Astrocyte (in vitro differentiated cells and primary cell): ENCODE data around the gene HOXD4. TPM values are rescaled to one million over a fixed set of nuclear protein-coding genes. Genes with fewer than 3 reads are reported as not detected.
A peak's percentile ranks its signal among the peaks of the same experiment; 100 is the strongest.

ENCODE experiments used
- DNase-seq: peaks from one replicate; pipeline ENCODE4 v3.0.0-alpha.2; 2010; ENCODE audit warnings: low read depth
- FAIRE-seq: peaks from 2 replicates; lab custom pipeline; 2011; peaks lifted over from hg19 to GRCh38; lab: Jason Lieb, UNC
- H2AFZ ChIP-seq: 2 replicates; pipeline ENCODE4 v1.6.0; 2012; ENCODE audit warnings: low read depth, low read length, inconsistent platforms
- H3K27ac ChIP-seq: 2 replicates; pipeline ENCODE4 v1.5.1; 2011; ENCODE audit warnings: low read depth, low read length, inconsistent platforms
- H3K27me3 ChIP-seq: 2 replicates; pipeline ENCODE4 v1.6.0; 2011; ENCODE audit warnings: low read length, inconsistent platforms; ENCODE audit not compliant: insufficient read depth
- H3K36me3 ChIP-seq: 2 replicates; pipeline ENCODE4 v1.5.1; 2011; ENCODE audit warnings: low read length, inconsistent platforms; ENCODE audit not compliant: insufficient read depth
- H3K4me1 ChIP-seq: 2 replicates; pipeline ENCODE4 v1.5.1; 2011; ENCODE audit warnings: low read length, inconsistent platforms; ENCODE audit not compliant: insufficient read depth
- H3K4me2 ChIP-seq: 2 replicates; pipeline ENCODE4 v1.6.0; 2012; ENCODE audit warnings: low read length, inconsistent platforms
- H3K4me3 ChIP-seq: 2 replicates; pipeline ENCODE4 v1.5.1; 2011; ENCODE audit warnings: low read depth, mild to moderate bottlenecking, low read length, inconsistent platforms; ENCODE audit not compliant: insufficient read depth
- H3K79me2 ChIP-seq: 2 replicates; pipeline ENCODE4 v1.6.0; 2012; ENCODE audit warnings: mild to moderate bottlenecking, low read length, inconsistent platforms; ENCODE audit not compliant: insufficient read depth
- H3K9ac ChIP-seq: 2 replicates; pipeline ENCODE4 v1.6.0; 2012; ENCODE audit warnings: mild to moderate bottlenecking, low read length, inconsistent platforms
- H3K9me3 ChIP-seq: 2 replicates; pipeline ENCODE4 v1.5.1; 2012; ENCODE audit warnings: low read depth, mild to moderate bottlenecking, low read length, inconsistent platforms; ENCODE audit not compliant: insufficient read depth
- H4K20me1 ChIP-seq: 2 replicates; pipeline ENCODE4 v1.6.0; 2012; ENCODE audit warnings: low read length, inconsistent platforms; ENCODE audit not compliant: insufficient read depth
- H3K27ac Mint-ChIP-seq: one replicate; pipeline ENCODE4 v1.8.0; 2021; ENCODE audit warnings: mild to moderate bottlenecking, mixed read lengths; ENCODE audit not compliant: unreplicated experiment
- H3K27me3 Mint-ChIP-seq: one replicate; pipeline ENCODE4 v1.8.0; 2021; ENCODE audit warnings: low read depth, mixed read lengths; ENCODE audit not compliant: unreplicated experiment
- H3K36me3 Mint-ChIP-seq: one replicate; pipeline ENCODE4 v1.8.0; 2021; ENCODE audit warnings: low read depth, mixed read lengths; ENCODE audit not compliant: unreplicated experiment
- H3K4me1 Mint-ChIP-seq: one replicate; pipeline ENCODE4 v1.8.0; 2021; ENCODE audit warnings: low read depth, mixed read lengths; ENCODE audit not compliant: unreplicated experiment
- H3K4me3 Mint-ChIP-seq: one replicate; pipeline ENCODE4 v1.8.0; 2021; ENCODE audit warnings: mild to moderate bottlenecking, moderate library complexity, mixed read lengths; ENCODE audit not compliant: unreplicated experiment
- H3K9me3 Mint-ChIP-seq: one replicate; pipeline ENCODE4 v1.8.0; 2021; ENCODE audit warnings: mild to moderate bottlenecking, mixed read lengths; ENCODE audit not compliant: unreplicated experiment
- EZH2 ChIP-seq: IDR thresholded peaks from 2 replicates; pipeline ENCODE4 v1.6.1; 2012; ENCODE audit warnings: mild to moderate bottlenecking, low read length, inconsistent platforms; ENCODE audit not compliant: insufficient read depth
- total RNA-seq: library from RNA; stranded (reverse); gene quantifications from 2 replicates; pipeline ENCODE4 v1.2.1, GENCODE V29; 2021
- TF ChIP-seq, protein P1 (sequence below): IDR thresholded peaks from 2 replicates; pipeline ENCODE4 v1.5.1; 2011; ENCODE audit warnings: low read depth, mild to moderate bottlenecking, inconsistent platforms, low read length, moderate library complexity; ENCODE audit not compliant: insufficient read depth

Gene HOXD4
- total RNA-seq, 1 donor from 2014 or later = not detected

DNA sequence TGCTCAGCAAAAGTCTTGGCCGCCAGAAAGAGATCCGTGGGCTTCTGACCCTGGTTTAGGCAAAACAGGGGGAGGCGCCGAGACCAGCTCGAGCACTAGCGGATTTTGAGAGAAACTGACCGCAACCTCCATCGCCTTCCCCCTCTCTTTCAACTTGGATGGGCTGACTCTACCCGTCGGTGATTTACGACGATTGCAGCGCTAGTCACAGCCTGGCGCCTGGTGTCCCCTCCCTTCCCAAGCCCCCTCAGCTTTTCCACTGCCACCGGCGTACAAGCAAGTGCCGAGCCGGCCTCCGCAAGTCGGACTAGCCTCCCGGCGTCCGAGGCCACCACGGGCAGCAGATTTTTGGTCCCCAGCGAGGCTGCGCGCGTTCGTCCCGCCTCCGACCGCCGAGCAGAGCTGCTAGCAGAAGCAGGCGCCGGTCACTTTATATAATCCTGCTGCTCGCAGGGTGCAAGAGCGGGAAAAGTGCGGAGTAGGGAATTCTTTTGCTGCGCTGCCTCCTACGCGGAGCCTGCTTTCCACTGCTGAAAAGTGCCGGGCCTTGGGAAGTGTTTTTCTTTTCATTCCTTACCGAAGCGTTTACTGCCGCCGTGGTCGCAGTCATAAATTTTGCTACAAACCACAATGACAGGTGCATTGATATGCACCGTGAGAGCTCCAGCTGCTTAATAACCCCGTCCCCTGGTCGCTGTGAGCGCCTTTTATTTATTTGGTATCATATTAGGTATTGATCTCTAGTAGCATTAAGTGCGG lies 13.4 kb downstream of the HOXD4 start:
- TF ChIP-seq EZH2 = peak; percentile 86
- TF ChIP-seq, protein P1, sequence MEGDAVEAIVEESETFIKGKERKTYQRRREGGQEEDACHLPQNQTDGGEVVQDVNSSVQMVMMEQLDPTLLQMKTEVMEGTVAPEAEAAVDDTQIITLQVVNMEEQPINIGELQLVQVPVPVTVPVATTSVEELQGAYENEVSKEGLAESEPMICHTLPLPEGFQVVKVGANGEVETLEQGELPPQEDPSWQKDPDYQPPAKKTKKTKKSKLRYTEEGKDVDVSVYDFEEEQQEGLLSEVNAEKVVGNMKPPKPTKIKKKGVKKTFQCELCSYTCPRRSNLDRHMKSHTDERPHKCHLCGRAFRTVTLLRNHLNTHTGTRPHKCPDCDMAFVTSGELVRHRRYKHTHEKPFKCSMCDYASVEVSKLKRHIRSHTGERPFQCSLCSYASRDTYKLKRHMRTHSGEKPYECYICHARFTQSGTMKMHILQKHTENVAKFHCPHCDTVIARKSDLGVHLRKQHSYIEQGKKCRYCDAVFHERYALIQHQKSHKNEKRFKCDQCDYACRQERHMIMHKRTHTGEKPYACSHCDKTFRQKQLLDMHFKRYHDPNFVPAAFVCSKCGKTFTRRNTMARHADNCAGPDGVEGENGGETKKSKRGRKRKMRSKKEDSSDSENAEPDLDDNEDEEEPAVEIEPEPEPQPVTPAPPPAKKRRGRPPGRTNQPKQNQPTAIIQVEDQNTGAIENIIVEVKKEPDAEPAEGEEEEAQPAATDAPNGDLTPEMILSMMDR = no peak
- H3K27ac ChIP-seq = no peak overlapping the region
- H3K9me3 Mint-ChIP-seq = peaks cover 32% of the 10 kb centered on the region
- peak overlapping the region; percentile 18 for H3K9ac ChIP-seq
- no peaks in the 10 kb centered on the region for H3K79me2 ChIP-seq
- H3K27ac Mint-ChIP-seq = no peak overlapping the region
- H3K4me2 ChIP-seq = peak overlapping the region; percentile 75
- DNase-seq = peak; percentile 85
- H3K9me3 ChIP-seq = peaks cover 2% of the 10 kb centered on the region
- H3K27me3 ChIP-seq = peaks cover 73% of the 10 kb centered on the region
- H2AFZ ChIP-seq = peak overlapping the region; percentile 10
- H4K20me1 ChIP-seq = no peaks in the 10 kb centered on the region
- FAIRE-seq = no peak
- H3K36me3 ChIP-seq = no peaks in the 10 kb centered on the region
- no peaks in the 10 kb centered on the region for H3K4me1 Mint-ChIP-seq
- peaks cover 84% of the 10 kb centered on the region for H3K27me3 Mint-ChIP-seq
- peaks cover 4% of the 10 kb centered on the region for H3K36me3 Mint-ChIP-seq
- H3K4me3 ChIP-seq = no peak overlapping the region
- no peak overlapping the region for H3K4me3 Mint-ChIP-seq
- H3K4me1 ChIP-seq = peaks cover 8% of the 10 kb centered on the region

DNA sequence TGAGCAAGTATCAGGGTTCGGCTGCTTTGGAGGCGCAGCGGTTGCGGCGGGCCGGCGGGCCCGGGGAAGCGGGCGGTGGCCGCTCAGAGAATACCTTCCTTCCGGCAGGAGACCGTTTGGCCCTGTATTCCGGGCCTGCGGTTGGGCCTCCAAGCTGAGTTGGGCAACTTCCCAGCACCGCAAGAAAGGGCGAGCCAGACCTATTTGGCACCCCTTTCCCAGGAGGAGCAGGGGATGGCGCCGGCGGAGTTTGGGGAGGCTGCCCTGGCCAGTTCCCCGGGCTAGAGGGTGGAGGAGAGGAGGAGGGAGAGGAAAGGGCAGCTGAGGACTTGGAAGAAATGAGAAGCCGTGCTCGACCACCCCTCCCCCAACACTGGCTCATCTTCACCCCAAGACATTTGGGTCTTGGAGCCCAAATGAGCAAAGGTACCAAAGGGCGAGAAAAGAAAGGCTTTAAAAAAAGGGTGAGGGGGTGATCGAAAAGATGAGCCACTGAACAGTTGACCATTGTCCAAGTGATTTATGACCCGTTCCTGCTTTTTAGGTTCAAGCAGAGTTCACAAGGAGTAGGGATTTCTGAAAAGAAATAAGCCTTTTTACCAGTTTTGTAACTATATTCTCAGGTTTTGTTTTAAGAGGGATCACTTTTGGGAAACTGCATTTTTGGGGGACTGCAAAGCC lies 14.2 kb downstream of the HOXD4 start:
- Histone ChIP-seq H4K20me1 (no peaks in the 10 kb centered on the region), H3K36me3 (no peaks in the 10 kb centered on the region), H3K27me3 (peaks cover 71% of the 10 kb centered on the region), H3K4me2 (peak overlapping the region; percentile 75), H3K9ac (no peak overlapping the region), H3K9me3 (peaks cover 2% of the 10 kb centered on the region), H3K4me1 (peaks cover 8% of the 10 kb centered on the region), H3K4me3 (no peak overlapping the region), H3K79me2 (no peaks in the 10 kb centered on the region), H3K27ac (no peak overlapping the region), H2AFZ (no peak overlapping the region)
- TF ChIP-seq, protein P1 = no peak
- TF ChIP-seq EZH2 = peak; percentile 27
- Mint-ChIP-seq H3K27me3 (peaks cover 86% of the 10 kb centered on the region), H3K4me3 (no peak overlapping the region), H3K4me1 (no peaks in the 10 kb centered on the region), H3K27ac (no peak overlapping the region), H3K36me3 (peaks cover 4% of the 10 kb centered on the region), H3K9me3 (peaks cover 32% of the 10 kb centered on the region)
- FAIRE-seq (no peak), DNase-seq (peak; percentile 77)

DNA sequence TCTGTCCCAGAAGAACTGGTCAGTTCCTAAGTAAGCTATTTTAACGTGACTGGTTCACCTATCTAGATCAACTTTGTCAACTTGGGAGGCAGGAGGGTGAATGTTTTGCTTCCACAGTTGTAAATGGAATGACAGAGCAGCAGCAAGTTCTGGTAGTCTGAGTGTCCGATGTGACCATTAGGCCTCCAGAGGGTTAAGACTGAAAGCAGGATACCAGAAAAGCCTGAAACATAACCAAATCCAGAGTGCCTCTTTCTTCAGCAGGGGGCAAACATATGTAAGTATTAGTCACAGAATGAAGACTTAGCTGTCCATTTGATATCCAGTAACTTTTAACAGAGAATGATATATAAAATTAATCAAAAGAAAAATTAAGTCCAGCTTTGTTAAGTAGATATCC lies 14.9 kb downstream of the HOXD4 start:
- Mint-ChIP-seq H3K27ac (no peak overlapping the region), H3K27me3 (peaks cover 86% of the 10 kb centered on the region), H3K9me3 (peaks cover 28% of the 10 kb centered on the region), H3K4me3 (no peak overlapping the region), H3K4me1 (no peaks in the 10 kb centered on the region), H3K36me3 (peaks cover 2% of the 10 kb centered on the region)
- Histone ChIP-seq H3K4me1 (peaks cover 8% of the 10 kb centered on the region), H3K9ac (no peak overlapping the region), H4K20me1 (no peaks in the 10 kb centered on the region), H3K27me3 (peaks cover 68% of the 10 kb centered on the region), H3K36me3 (no peaks in the 10 kb centered on the region), H3K4me3 (no peak overlapping the region), H3K79me2 (no peaks in the 10 kb centered on the region), H2AFZ (no peak overlapping the region), H3K27ac (no peak overlapping the region), H3K4me2 (no peak overlapping the region), H3K9me3 (peaks cover 2% of the 10 kb centered on the region)
- FAIRE-seq (no peak), DNase-seq (peak; percentile 45)
- TF ChIP-seq, protein P1 = no peak
- no peak for TF ChIP-seq EZH2
